DMS114 treated with DMSO at 0.1 percent for 48 hours (cell line): Measurements from ENCODE around the gene PACSIN2.
"Not testable (repeated sequence)": the region's sequence is repeated elsewhere in the genome, so short reads cannot be mapped to it uniquely, and the experiment has no call there.

ENCODE experiments used
- DNase-seq: peaks from one replicate; lab custom pipeline; 2025; ENCODE audit not compliant: unreplicated experiment; lab: John Stamatoyannopoulos, UW

Gene PACSIN2

GRCh38 chr22:42967933-42968332 lies 47.0 kb downstream of the PACSIN2 start:
- no peak for DNase-seq

DNA sequence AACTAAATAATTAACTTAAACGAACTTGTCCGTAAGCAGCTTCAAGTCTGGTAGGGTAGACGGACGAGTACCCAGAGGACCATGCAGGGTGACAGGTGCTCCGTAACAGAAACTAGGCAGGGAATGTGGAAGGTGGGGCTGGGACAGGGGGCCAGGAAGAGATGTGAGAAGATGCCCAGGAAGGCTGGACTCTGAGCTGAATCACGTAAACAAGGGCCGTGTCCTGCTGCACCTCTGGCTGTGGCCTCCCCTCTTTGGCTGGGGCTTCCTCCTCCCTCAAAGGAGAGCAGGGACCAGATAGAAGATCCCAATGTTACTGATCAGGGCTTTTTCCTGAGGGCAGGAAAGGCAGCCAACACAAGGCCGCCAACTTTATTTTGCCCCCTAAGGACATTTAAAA lies 47.9 kb downstream of the PACSIN2 start:
- no peak for DNase-seq

DNA sequence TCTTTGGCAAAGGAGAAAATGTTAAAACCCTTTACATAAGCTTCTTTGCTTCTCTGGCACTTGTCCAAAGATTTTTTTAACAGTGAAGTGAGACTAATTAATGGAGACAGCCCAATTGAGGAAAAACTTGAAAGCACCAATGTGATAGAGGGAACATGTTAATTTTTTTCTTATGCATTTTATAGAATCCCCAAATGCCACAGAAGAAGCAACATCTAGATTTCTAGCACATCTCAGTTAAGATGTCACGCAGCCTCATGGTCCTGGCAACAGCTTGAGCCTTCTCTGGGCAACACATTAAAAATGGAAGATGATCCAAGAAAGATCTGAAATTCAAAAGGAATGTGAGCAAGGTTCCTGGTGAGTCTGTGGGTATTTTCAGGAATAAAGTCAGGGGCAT lies 48.5 kb downstream of the PACSIN2 start:
- no peak for DNase-seq

DNA sequence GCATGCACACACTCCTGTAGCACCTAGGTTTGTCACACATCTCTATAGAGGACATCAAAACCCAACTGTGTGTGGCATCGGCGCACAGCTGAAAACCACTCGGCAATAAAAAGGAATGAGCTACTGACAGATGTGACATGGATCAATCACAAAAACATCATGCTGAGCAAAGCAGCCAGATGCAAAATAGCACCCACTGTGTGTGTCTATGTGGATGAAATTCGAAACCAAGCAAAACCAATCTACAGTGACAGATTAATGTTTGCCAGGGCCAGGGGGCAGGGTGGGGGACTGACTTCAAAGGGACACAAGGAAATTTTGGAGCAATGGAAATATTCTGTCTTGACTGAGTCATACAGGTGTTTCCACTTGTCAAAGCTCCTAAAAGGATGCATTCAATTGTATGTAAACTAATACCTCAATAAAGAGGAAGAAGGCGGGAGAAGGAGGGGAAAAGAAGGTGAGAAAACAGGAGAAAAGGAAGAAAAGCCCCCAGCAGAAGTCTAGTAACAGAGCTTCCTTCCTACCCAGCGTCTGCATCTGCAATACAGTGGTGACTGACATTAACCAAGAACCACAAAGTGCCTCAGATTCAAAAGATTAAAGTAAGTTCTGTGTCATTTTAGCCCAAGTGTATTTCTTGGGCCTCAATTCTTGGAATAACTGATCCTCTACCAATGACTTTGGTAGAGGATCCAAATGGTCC lies 49.8 kb downstream of the PACSIN2 start:
- DNase-seq, result no peak

GRCh38 chr22:42963231-42963595 lies 51.7 kb downstream of the PACSIN2 start:
- no peak for DNase-seq

- no peak for DNase-seq
These were observed 52.4 kb downstream of the PACSIN2 start for GRCh38 chr22:42962295-42963230.

- no peak for DNase-seq
These were observed 53.1 kb downstream of the PACSIN2 start for GRCh38 chr22:42961810-42962209.

- not testable (repeated sequence) for DNase-seq
These were observed 53.6 kb downstream of the PACSIN2 start for GRCh38 chr22:42961400-42961690.

- no peak for DNase-seq
These were observed 54.2 kb downstream of the PACSIN2 start for GRCh38 chr22:42960531-42961399.

- no peak for DNase-seq
These were observed 55.1 kb downstream of the PACSIN2 start for GRCh38 chr22:42959576-42960509.

GRCh38 chr22:42958937-42959336 lies 56.0 kb downstream of the PACSIN2 start:
- DNase-seq, result no peak

DNA sequence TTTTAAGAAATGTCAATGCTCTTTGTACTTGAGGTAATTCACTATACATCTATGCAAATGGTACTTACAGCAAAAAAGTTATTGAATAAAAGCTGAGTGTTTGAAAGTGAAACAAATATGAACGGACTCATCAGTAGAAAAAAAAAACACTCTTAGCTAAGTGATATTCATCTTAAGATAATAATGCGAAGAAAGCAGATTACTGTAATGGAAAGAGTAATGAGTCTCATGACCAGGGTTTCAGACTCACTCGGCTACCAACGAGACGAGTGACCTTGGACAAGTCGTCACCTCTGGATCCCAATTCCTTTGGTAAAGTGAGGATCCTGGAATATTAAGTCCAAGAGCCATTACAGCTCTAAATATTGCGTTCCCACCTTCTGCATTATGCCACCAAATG lies 57.0 kb downstream of the PACSIN2 start:
- DNase-seq, result no peak

GRCh38 chr22:42957544-42957943 lies 57.4 kb downstream of the PACSIN2 start:
- no peak for DNase-seq

GRCh38 chr22:42955848-42956247 lies 59.1 kb downstream of the PACSIN2 start:
- DNase-seq, result no peak

GRCh38 chr22:42955087-42955635 lies 59.8 kb downstream of the PACSIN2 start:
- DNase-seq, result no peak

GRCh38 chr22:42953751-42954150 lies 61.2 kb downstream of the PACSIN2 start:
- DNase-seq, result not testable (repeated sequence)

GRCh38 chr22:42951093-42951710 lies 63.7 kb downstream of the PACSIN2 start:
- DNase-seq, result no peak

GRCh38 chr22:42950281-42950680 lies 64.7 kb downstream of the PACSIN2 start:
- no peak for DNase-seq

DNA sequence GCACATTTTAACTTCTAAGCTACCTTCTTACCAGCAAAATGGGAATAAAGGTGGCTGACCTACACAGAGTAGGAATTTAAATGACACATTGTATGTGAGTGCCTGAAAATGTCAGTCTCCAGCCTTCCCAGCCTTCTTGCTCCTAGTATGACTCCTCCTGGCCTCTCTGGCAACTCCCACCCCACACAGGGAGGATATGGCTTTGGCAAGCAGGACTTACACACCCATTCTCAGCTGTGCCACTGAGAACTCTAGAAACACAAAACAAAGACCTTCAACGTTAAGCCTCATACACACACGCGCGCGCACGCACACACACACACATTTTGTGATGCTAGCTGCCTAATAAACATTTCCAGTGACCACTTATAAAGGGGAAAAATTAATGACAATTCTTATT lies 65.8 kb downstream of the PACSIN2 start:
- no peak for DNase-seq

DNA sequence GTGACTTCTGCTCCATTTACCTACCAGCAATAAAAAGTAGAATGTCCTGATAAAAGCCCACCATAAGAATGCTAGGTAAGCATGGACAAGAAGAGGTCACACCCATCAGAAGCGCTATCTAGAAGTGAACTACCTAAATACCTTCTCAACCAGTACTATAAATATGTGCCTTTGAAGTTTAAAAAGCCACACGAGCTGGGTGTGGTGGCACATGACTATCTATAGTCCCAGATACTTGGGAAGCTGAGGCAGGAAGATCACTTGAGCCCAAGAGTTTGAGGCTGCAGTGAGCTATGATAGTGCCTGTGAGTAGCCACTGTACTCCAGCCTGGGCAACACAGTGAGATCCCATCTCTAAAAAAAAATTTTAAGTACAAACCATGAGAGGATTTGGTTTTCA lies 66.7 kb downstream of the PACSIN2 start:
- no peak for DNase-seq
